ENCODE measurements around the gene MED17.
"Not testable (repeated sequence)": the region's sequence is repeated elsewhere in the genome, so short reads cannot be mapped to it uniquely, and the experiment has no call there.

Gene MED17

GRCh38 chr11:93759123-93759522, 25.0 kb upstream of the MED17 start:
- not testable (repeated sequence) for H3K9ac ChIP-seq (ENCODE audit: low read depth, low read length); H3K4me1 ChIP-seq (ENCODE audit: control insufficient read depth, insufficient read depth, low read length); H3K27ac ChIP-seq (ENCODE audit: low read depth, low read length); H3K4me3 ChIP-seq (ENCODE audit: low read depth, low read length); H3K9me3 ChIP-seq (ENCODE audit: control insufficient read depth, insufficient read depth, low read length); H3K27me3 ChIP-seq (ENCODE audit: control insufficient read depth, insufficient read depth, low read length)
- peaks cover 90% of the 10 kb centered on the region for H3K36me3 ChIP-seq (ENCODE audit: control insufficient read depth, insufficient read depth, low read length)

- H3K27me3 ChIP-seq (ENCODE audit: control insufficient read depth, insufficient read depth, low read length) = no peaks in the 10 kb centered on the region
- H3K4me3 ChIP-seq (ENCODE audit: low read depth, low read length) = no peak overlapping the region
- no peaks in the 10 kb centered on the region for H3K9me3 ChIP-seq (ENCODE audit: control insufficient read depth, insufficient read depth, low read length)
- no peak overlapping the region for H3K9ac ChIP-seq (ENCODE audit: low read depth, low read length)
- H3K4me1 ChIP-seq (ENCODE audit: control insufficient read depth, insufficient read depth, low read length) = no peaks in the 10 kb centered on the region
- H3K27ac ChIP-seq (ENCODE audit: low read depth, low read length) = no peak overlapping the region
- H3K36me3 ChIP-seq (ENCODE audit: control insufficient read depth, insufficient read depth, low read length) = peaks cover 73% of the 10 kb centered on the region
Observed at GRCh38 chr11:93761910-93762309, 22.2 kb upstream of the MED17 start.

GRCh38 chr11:93765551-93765950, 18.5 kb upstream of the MED17 start:
- H3K36me3 ChIP-seq (ENCODE audit: control insufficient read depth, insufficient read depth, low read length) = peaks cover 41% of the 10 kb centered on the region

GRCh38 chr11:93766504-93766903, 17.6 kb upstream of the MED17 start:
- no peaks in the 10 kb centered on the region for H3K4me1 ChIP-seq (ENCODE audit: control insufficient read depth, insufficient read depth, low read length)
- H3K36me3 ChIP-seq (ENCODE audit: control insufficient read depth, insufficient read depth, low read length) = peaks cover 32% of the 10 kb centered on the region

More at GRCh38 chr11:93765551-93765950, 18.5 kb upstream of the MED17 start:
- Histone ChIP-seq H3K27me3 (ENCODE audit: control insufficient read depth, insufficient read depth, low read length) (no peaks in the 10 kb centered on the region), H3K4me1 (ENCODE audit: control insufficient read depth, insufficient read depth, low read length) (no peaks in the 10 kb centered on the region), H3K9me3 (ENCODE audit: control insufficient read depth, insufficient read depth, low read length) (no peaks in the 10 kb centered on the region), H3K4me3 (ENCODE audit: low read depth, low read length) (no peak overlapping the region), H3K27ac (ENCODE audit: low read depth, low read length) (no peak overlapping the region), H3K9ac (ENCODE audit: low read depth, low read length) (no peak overlapping the region)

GRCh38 chr11:93767018-93767417, 17.1 kb upstream of the MED17 start:
- Histone ChIP-seq H3K4me1 (ENCODE audit: control insufficient read depth, insufficient read depth, low read length) (no peaks in the 10 kb centered on the region), H3K36me3 (ENCODE audit: control insufficient read depth, insufficient read depth, low read length) (peaks cover 27% of the 10 kb centered on the region), H3K27me3 (ENCODE audit: control insufficient read depth, insufficient read depth, low read length) (no peaks in the 10 kb centered on the region), H3K9me3 (ENCODE audit: control insufficient read depth, insufficient read depth, low read length) (no peaks in the 10 kb centered on the region), H3K4me3 (ENCODE audit: low read depth, low read length) (no peak overlapping the region), H3K27ac (ENCODE audit: low read depth, low read length) (no peak overlapping the region), H3K9ac (ENCODE audit: low read depth, low read length) (no peak overlapping the region)

More at GRCh38 chr11:93766504-93766903, 17.6 kb upstream of the MED17 start:
- Histone ChIP-seq H3K9ac (ENCODE audit: low read depth, low read length) (no peak overlapping the region), H3K27me3 (ENCODE audit: control insufficient read depth, insufficient read depth, low read length) (no peaks in the 10 kb centered on the region), H3K9me3 (ENCODE audit: control insufficient read depth, insufficient read depth, low read length) (no peaks in the 10 kb centered on the region), H3K27ac (ENCODE audit: low read depth, low read length) (no peak overlapping the region), H3K4me3 (ENCODE audit: low read depth, low read length) (no peak overlapping the region)

GRCh38 chr11:93770160-93770559, 13.9 kb upstream of the MED17 start:
- Histone ChIP-seq H3K9me3 (ENCODE audit: control insufficient read depth, insufficient read depth, low read length) (no peaks in the 10 kb centered on the region), H3K27ac (ENCODE audit: low read depth, low read length) (no peak overlapping the region), H3K27me3 (ENCODE audit: control insufficient read depth, insufficient read depth, low read length) (no peaks in the 10 kb centered on the region), H3K4me1 (ENCODE audit: control insufficient read depth, insufficient read depth, low read length) (no peaks in the 10 kb centered on the region), H3K9ac (ENCODE audit: low read depth, low read length) (no peak overlapping the region), H3K4me3 (ENCODE audit: low read depth, low read length) (no peak overlapping the region), H3K36me3 (ENCODE audit: control insufficient read depth, insufficient read depth, low read length) (no peaks in the 10 kb centered on the region)

- H3K27ac ChIP-seq (ENCODE audit: low read depth, low read length) = no peak overlapping the region
- no peaks in the 10 kb centered on the region for H3K36me3 ChIP-seq (ENCODE audit: control insufficient read depth, insufficient read depth, low read length)
- no peak overlapping the region for H3K4me3 ChIP-seq (ENCODE audit: low read depth, low read length)
- no peak overlapping the region for H3K9ac ChIP-seq (ENCODE audit: low read depth, low read length)
- no peaks in the 10 kb centered on the region for H3K4me1 ChIP-seq (ENCODE audit: control insufficient read depth, insufficient read depth, low read length)
- no peaks in the 10 kb centered on the region for H3K9me3 ChIP-seq (ENCODE audit: control insufficient read depth, insufficient read depth, low read length)
- no peaks in the 10 kb centered on the region for H3K27me3 ChIP-seq (ENCODE audit: control insufficient read depth, insufficient read depth, low read length)
Observed at GRCh38 chr11:93772123-93772522, 12.0 kb upstream of the MED17 start.

GRCh38 chr11:93773045-93773477, 11.0 kb upstream of the MED17 start:
- Histone ChIP-seq H3K9ac (ENCODE audit: low read depth, low read length) (no peak overlapping the region), H3K4me1 (ENCODE audit: control insufficient read depth, insufficient read depth, low read length) (no peaks in the 10 kb centered on the region), H3K27me3 (ENCODE audit: control insufficient read depth, insufficient read depth, low read length) (no peaks in the 10 kb centered on the region), H3K36me3 (ENCODE audit: control insufficient read depth, insufficient read depth, low read length) (no peaks in the 10 kb centered on the region), H3K9me3 (ENCODE audit: control insufficient read depth, insufficient read depth, low read length) (no peaks in the 10 kb centered on the region), H3K27ac (ENCODE audit: low read depth, low read length) (no peak overlapping the region), H3K4me3 (ENCODE audit: low read depth, low read length) (no peak overlapping the region)

GRCh38 chr11:93773601-93774200, 10.4 kb upstream of the MED17 start:
- H3K36me3 ChIP-seq (ENCODE audit: control insufficient read depth, insufficient read depth, low read length) = no peaks in the 10 kb centered on the region
- H3K9me3 ChIP-seq (ENCODE audit: control insufficient read depth, insufficient read depth, low read length) = no peaks in the 10 kb centered on the region
- H3K9ac ChIP-seq (ENCODE audit: low read depth, low read length) = no peak overlapping the region

GRCh38 chr11:93774560-93774959, 9.5 kb upstream of the MED17 start:
- H3K36me3 ChIP-seq (ENCODE audit: control insufficient read depth, insufficient read depth, low read length); H3K9me3 ChIP-seq (ENCODE audit: control insufficient read depth, insufficient read depth, low read length); H3K27me3 ChIP-seq (ENCODE audit: control insufficient read depth, insufficient read depth, low read length); H3K4me1 ChIP-seq (ENCODE audit: control insufficient read depth, insufficient read depth, low read length); H3K27ac ChIP-seq (ENCODE audit: low read depth, low read length); H3K4me3 ChIP-seq (ENCODE audit: low read depth, low read length); H3K9ac ChIP-seq (ENCODE audit: low read depth, low read length): not testable (repeated sequence)

More at GRCh38 chr11:93773601-93774200, 10.4 kb upstream of the MED17 start:
- Histone ChIP-seq H3K4me1 (ENCODE audit: control insufficient read depth, insufficient read depth, low read length) (no peaks in the 10 kb centered on the region), H3K27me3 (ENCODE audit: control insufficient read depth, insufficient read depth, low read length) (no peaks in the 10 kb centered on the region), H3K27ac (ENCODE audit: low read depth, low read length) (no peak overlapping the region), H3K4me3 (ENCODE audit: low read depth, low read length) (no peak overlapping the region)

- Histone ChIP-seq H3K27me3 (ENCODE audit: control insufficient read depth, insufficient read depth, low read length) (no peaks in the 10 kb centered on the region), H3K4me1 (ENCODE audit: control insufficient read depth, insufficient read depth, low read length) (no peaks in the 10 kb centered on the region), H3K4me3 (ENCODE audit: low read depth, low read length) (no peak overlapping the region), H3K27ac (ENCODE audit: low read depth, low read length) (no peak overlapping the region), H3K9me3 (ENCODE audit: control insufficient read depth, insufficient read depth, low read length) (no peaks in the 10 kb centered on the region), H3K9ac (ENCODE audit: low read depth, low read length) (no peak overlapping the region), H3K36me3 (ENCODE audit: control insufficient read depth, insufficient read depth, low read length) (no peaks in the 10 kb centered on the region)
Observed at GRCh38 chr11:93775289-93775688, 8.8 kb upstream of the MED17 start.
